Measurements from ENCODE around the gene TCF4.

DNA sequence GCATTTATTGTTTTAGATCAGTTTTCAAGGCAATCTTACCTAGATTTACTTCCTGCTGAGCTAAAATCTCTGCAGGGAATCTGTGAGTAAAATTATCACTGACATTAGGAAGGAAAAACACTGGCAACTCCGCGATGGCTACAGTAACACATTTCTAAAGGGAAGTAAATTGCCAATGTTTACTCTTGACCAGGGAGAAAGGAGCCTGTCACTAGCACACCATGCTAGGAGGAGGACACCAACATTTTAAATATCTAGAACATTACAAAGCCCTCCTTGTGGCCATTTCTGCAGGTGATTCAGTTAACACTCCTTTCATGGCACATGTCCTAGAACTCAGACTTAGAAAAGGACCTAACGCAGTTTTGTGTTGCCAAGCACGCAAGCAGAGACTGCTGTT lies 58.4 kb downstream of the TCF4 start:
- no peak for TF ChIP-seq CTCF (conservative IDR thresholded peaks at IDR 0.05; ENCODE audit: low read length)
- no peak for TF ChIP-seq EZH2phosphoT487 (IDR thresholded peaks at IDR 0.05; ENCODE audit: borderline replicate concordance, low read depth, low read length)

All from OCI-LY7 (cell line).